ENCODE measurements around the gene MEGF10. TPM values are rescaled to one million over a fixed set of nuclear protein-coding genes. Genes with fewer than 3 reads are reported as not detected.

MEGF10 gene
- total RNA-seq, 1 donor from 2014 or later: not detected

GRCh38 chr5:127425868-127426267 lies 135.3 kb downstream of the MEGF10 start:
- Histone ChIP-seq H3K36me3 (ENCODE audit: control insufficient read depth, insufficient read depth, low read length) (no peaks in the 10 kb centered on the region), H3K4me3 (ENCODE audit: low read depth, low read length) (no peak overlapping the region), H3K27me3 (ENCODE audit: control insufficient read depth, insufficient read depth, low read length) (no peaks in the 10 kb centered on the region)
- FAIRE-seq (no peak), DNase-seq (ENCODE audit: low read depth) (no peak)
- TF ChIP-seq, protein P1, sequence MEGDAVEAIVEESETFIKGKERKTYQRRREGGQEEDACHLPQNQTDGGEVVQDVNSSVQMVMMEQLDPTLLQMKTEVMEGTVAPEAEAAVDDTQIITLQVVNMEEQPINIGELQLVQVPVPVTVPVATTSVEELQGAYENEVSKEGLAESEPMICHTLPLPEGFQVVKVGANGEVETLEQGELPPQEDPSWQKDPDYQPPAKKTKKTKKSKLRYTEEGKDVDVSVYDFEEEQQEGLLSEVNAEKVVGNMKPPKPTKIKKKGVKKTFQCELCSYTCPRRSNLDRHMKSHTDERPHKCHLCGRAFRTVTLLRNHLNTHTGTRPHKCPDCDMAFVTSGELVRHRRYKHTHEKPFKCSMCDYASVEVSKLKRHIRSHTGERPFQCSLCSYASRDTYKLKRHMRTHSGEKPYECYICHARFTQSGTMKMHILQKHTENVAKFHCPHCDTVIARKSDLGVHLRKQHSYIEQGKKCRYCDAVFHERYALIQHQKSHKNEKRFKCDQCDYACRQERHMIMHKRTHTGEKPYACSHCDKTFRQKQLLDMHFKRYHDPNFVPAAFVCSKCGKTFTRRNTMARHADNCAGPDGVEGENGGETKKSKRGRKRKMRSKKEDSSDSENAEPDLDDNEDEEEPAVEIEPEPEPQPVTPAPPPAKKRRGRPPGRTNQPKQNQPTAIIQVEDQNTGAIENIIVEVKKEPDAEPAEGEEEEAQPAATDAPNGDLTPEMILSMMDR (IDR thresholded peaks at IDR 0.05; ENCODE audit: insufficient read depth, low read length, severe bottlenecking): no peak

- no peak for DNase-seq (ENCODE audit: low read depth)
- TF ChIP-seq, protein P1 (IDR thresholded peaks at IDR 0.05; ENCODE audit: insufficient read depth, low read length, severe bottlenecking): no peak
These were observed 136.1 kb downstream of the MEGF10 start for GRCh38 chr5:127426661-127427060.

GRCh38 chr5:127428276-127428675 lies 137.7 kb downstream of the MEGF10 start:
- FAIRE-seq (no peak), DNase-seq (ENCODE audit: low read depth) (no peak)
- Histone ChIP-seq H3K27me3 (ENCODE audit: control insufficient read depth, insufficient read depth, low read length) (no peaks in the 10 kb centered on the region), H3K36me3 (ENCODE audit: control insufficient read depth, insufficient read depth, low read length) (no peaks in the 10 kb centered on the region), H3K4me3 (ENCODE audit: low read depth, low read length) (no peak overlapping the region)
- TF ChIP-seq, protein P1 (IDR thresholded peaks at IDR 0.05; ENCODE audit: insufficient read depth, low read length, severe bottlenecking): no peak

More at GRCh38 chr5:127426661-127427060, 136.1 kb downstream of the MEGF10 start:
- no peak overlapping the region for H3K4me3 ChIP-seq (ENCODE audit: low read depth, low read length)
- no peak for FAIRE-seq
- no peaks in the 10 kb centered on the region for H3K27me3 ChIP-seq (ENCODE audit: control insufficient read depth, insufficient read depth, low read length)
- no peaks in the 10 kb centered on the region for H3K36me3 ChIP-seq (ENCODE audit: control insufficient read depth, insufficient read depth, low read length)

DNA sequence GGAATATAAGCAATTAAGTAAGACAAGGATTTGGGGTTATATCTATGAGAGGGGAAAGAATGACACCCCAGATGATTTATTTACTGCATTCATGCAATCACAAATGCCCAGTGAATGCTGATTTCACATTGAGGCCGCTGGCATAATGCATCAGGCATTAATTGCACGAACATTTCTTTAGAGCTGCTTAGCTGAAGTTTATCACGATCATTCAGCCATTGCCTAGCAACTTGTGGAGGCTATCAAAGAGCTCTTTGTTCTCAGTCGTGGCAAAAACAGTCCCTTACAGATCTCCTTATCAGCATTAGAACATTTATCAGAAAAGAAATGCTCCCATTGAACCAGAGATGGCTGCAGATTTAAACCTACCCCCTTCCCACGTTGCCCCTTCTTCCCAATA lies 138.2 kb downstream of the MEGF10 start:
- Histone ChIP-seq H3K4me3 (ENCODE audit: low read depth, low read length) (no peak overlapping the region), H3K27me3 (ENCODE audit: control insufficient read depth, insufficient read depth, low read length) (no peaks in the 10 kb centered on the region), H3K36me3 (ENCODE audit: control insufficient read depth, insufficient read depth, low read length) (no peaks in the 10 kb centered on the region)
- TF ChIP-seq, protein P1 (IDR thresholded peaks at IDR 0.05; ENCODE audit: insufficient read depth, low read length, severe bottlenecking): no peak
- DNase-seq (ENCODE audit: low read depth): no peak
- no peak for FAIRE-seq

DNA sequence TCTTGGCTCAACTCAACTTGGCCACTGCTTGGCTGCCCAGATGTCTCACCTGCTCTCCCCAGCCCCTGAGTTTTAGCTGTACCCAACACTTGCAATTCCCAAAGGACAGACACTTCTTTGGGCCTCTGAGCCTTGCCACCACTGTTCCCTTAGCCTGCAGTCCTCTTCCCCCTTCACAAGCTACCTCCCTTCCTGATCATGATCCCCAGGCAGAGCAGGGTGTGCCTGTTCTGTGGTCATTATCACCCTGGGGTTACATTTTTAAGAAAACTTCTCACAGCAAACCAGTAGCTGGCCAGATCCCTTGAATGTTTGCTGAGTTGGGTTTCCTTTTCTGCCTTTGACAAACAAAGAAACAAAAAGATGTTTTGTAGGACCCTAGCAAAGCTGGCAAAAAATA lies 139.3 kb downstream of the MEGF10 start:
- Histone ChIP-seq H3K36me3 (ENCODE audit: control insufficient read depth, insufficient read depth, low read length) (no peaks in the 10 kb centered on the region), H3K27me3 (ENCODE audit: control insufficient read depth, insufficient read depth, low read length) (no peaks in the 10 kb centered on the region), H3K4me3 (ENCODE audit: low read depth, low read length) (no peak overlapping the region)
- FAIRE-seq (peak; percentile 72), DNase-seq (ENCODE audit: low read depth) (no peak)
- TF ChIP-seq, protein P1 (IDR thresholded peaks at IDR 0.05; ENCODE audit: insufficient read depth, low read length, severe bottlenecking): no peak

- Histone ChIP-seq H3K4me3 (ENCODE audit: low read depth, low read length) (no peak overlapping the region), H3K27me3 (ENCODE audit: control insufficient read depth, insufficient read depth, low read length) (no peaks in the 10 kb centered on the region), H3K36me3 (ENCODE audit: control insufficient read depth, insufficient read depth, low read length) (no peaks in the 10 kb centered on the region)
- DNase-seq (ENCODE audit: low read depth): no peak
- FAIRE-seq: no peak
- TF ChIP-seq, protein P1 (IDR thresholded peaks at IDR 0.05; ENCODE audit: insufficient read depth, low read length, severe bottlenecking): no peak
These were observed 140.0 kb downstream of the MEGF10 start for GRCh38 chr5:127430627-127431026.

All from bronchial epithelial cell (primary cell).